GM21619 (cell line): ENCODE measurements around the gene CEP170B.
A peak's percentile ranks its signal among the peaks of the same experiment; 100 is the strongest.
"Not testable (repeated sequence)": the region's sequence is repeated elsewhere in the genome, so short reads cannot be mapped to it uniquely, and the experiment has no call there.

ENCODE experiments used
- ATAC-seq: cut with Tn5 transposase; IDR thresholded peaks from one replicate; pipeline ENCODE4 v1.9.1; 2021; ENCODE audit not compliant: unreplicated experiment

The CEP170B gene

DNA sequence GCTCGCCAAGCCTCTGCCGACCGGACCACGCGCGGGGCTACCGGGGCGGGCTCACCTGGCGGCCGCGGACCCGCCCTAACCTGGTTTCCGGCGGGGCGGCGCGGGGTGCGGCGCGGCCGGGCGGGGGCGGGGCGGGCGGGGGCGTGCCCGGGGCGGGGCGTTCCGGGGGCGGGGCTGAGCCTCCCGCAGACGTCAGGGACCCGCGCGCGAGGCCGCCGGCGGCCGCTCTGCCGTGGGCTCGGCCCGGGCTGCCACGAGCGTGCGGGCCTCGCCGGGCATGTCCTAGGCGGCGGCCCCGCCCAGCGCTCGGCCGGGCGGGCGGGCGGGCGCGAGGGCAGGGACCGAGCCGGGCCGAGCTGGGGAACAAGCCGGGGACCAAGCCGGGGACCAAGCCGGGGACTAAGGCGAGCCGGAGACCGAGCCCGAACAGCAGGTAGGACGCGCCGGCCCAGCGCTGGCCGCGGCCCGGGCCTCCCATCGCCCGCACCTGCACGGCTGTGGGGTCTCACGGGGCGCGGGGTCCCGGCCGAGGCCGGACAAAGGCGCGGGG is at the start of gene CEP170B:
TSS of gene CEP170B (plus strand) at position 188 of the 550 bp plus-strand sequence. CDS start 3,183 bp downstream, outside the sequence.
- ATAC-seq: no peak

- ATAC-seq: no peak
Measured at GRCh38 chr14:104816616-104816884, 48.5 kb upstream of the CEP170B start.

DNA sequence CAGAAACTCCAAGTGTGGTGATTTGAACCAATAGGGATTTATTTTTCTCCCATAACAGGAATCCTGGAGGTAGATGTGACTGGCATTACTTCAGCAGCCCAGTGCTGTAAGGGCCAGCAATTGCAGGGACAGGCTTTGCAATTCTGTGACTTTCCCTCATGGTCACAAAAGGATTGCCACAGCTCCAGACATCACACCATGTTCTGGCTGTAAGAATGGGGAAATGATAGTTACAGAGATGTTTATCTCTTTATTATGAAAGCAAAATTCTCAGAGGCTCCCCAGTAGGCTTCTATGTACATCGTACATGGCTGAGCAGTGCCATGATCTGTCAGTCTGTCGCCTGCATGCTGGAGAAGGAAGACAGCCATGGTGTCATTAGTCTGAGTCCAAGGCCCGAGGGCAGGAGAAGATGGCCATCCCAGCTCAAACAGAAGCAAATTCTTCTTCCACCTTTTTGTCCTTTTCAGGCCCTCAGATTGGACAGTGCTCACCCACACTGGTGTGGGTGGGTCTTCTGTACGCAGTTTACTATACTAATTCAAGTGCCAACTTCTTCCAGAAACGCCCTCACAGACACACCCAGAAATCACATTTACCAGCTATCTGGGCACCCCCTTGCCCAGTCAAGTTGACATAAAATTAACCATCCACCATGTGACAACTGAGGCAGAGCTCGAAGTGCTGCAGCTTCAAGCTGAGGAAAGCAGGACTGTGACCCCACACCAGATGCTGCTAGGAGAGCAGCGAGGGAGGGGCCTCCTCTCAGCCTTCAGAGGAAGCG is 46.9 kb upstream of the CEP170B start:
- ATAC-seq: no peak

DNA sequence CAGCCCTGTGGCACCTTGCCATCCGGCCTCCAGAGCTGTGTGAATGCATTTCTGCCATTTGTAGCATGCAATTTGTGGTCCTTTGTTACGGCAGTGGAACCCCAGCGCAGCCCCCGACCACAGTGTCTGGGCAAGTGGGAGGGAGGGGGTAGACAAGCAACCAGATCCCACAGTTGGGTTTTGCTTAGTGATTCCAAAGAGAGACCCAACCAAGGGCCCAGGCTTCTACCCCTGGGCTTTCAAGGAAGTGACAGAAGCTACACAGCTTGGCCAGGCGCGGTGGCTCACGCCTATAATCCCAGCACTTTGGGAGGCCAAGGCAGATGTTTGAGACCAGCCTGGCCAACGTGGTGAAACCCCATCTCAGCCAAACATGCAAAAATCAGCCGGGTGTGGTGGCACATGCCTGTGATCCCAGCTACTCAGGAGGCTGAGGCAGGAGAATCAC is 46.3 kb upstream of the CEP170B start:
- no peak for ATAC-seq

DNA sequence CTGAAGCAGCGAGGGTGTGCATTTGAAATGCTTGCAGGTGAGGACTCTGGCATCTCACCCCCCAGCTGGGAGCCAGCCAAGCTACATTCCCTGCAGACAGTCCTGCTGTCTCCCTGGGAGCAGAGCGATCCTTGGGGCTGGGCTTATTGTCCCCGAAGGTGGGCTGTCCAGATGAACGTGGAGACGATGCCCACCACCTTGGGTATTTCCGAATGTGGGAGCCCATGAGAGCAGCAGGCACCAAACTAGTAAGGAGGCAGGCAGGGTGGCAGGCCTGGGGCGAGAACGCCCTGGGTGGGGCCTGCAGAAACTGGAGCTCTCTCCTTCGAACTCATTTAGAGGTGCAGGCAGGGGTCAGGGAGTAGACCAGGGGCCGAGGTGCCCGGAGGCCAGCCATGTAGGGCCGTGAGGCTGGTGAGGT is 45.7 kb upstream of the CEP170B start:
- no peak for ATAC-seq

DNA sequence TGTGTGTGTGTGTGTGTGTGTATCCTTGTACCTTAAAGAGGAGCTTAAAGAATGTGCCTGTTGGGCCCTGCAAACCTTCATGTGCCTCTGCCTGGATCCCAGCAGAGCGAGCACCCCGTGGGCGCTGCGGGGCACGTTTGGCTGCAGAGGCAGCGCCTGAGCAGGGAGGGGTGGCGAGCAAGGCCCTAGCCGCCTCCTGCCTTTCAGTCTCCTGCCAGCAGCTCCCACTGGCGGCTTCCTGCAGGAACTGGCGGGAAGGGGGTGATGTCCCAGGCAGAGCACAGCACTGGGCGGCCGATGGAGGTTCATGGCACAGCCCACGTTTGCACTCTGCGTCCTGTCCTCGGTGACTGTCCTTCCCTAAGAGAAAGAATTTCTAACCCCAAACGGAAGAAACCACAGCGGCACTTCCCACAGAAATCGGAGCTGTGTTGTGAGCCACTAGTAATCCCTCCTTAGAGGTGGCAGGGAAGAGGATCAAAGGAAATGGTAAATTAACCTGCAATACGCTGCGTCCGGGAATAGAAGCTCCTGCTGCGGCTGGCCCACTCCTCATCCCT is 44.3 kb upstream of the CEP170B start:
- ATAC-seq: no peak

DNA sequence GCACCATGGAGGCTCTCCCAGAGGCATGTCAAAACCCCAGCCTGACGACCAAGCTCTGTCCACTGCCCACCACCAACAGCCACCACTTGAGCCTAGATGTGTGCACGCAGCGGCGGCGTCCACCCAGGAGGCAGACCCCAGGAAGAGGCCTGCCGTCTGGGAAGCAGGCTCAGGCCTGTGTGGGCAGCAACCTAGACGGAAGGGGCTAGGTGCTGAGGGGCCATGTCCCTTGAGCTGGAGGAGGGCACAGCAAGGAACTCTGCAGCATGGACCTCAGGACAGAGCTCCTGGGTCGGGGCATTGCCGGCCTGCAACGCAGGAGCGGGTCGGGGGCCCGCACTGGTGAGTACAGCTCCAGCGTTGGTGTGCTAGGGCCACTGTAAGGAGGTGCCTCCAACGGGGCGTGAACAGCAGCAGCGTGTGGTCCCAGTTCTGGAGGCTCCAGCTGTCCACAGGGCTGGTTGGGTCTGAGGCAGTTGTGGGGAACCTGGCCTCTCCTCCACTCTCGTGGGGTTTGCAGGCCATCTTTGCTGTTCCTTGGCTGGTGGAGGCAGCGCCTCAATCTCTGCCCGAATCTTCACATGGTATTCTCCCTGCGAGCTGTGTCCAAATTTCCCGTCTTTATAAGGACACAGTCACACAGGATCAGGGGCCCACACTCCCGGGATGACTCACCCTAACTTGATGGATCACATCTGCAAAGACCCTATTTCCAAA is 43.7 kb upstream of the CEP170B start:
- no peak for ATAC-seq

- no peak for ATAC-seq
Measured at GRCh38 chr14:104821971-104822608, 43.0 kb upstream of the CEP170B start.

- no peak for ATAC-seq
Measured at GRCh38 chr14:104822821-104823615, 42.0 kb upstream of the CEP170B start.

GRCh38 chr14:104824353-104824997 is 40.6 kb upstream of the CEP170B start:
- no peak for ATAC-seq

- ATAC-seq: peak; percentile 79
Measured at GRCh38 chr14:104826189-104826860, 38.7 kb upstream of the CEP170B start.

DNA sequence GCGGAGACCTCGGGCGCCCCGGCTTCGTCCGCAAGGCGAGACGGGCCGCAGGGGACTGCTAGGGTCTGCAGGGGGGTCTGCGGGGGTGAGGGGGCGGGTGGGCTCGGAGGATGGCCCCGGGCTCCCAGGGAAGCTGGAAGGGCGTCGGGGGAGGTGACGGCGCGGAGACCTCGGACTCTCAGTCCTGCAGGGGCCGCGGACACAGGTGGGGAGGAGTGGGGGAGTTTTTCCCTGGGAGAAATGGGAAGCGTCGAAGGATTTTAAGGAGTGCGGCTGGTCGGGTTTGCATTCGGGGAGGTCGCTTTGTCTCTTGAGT is 38.2 kb upstream of the CEP170B start:
- no peak for ATAC-seq

DNA sequence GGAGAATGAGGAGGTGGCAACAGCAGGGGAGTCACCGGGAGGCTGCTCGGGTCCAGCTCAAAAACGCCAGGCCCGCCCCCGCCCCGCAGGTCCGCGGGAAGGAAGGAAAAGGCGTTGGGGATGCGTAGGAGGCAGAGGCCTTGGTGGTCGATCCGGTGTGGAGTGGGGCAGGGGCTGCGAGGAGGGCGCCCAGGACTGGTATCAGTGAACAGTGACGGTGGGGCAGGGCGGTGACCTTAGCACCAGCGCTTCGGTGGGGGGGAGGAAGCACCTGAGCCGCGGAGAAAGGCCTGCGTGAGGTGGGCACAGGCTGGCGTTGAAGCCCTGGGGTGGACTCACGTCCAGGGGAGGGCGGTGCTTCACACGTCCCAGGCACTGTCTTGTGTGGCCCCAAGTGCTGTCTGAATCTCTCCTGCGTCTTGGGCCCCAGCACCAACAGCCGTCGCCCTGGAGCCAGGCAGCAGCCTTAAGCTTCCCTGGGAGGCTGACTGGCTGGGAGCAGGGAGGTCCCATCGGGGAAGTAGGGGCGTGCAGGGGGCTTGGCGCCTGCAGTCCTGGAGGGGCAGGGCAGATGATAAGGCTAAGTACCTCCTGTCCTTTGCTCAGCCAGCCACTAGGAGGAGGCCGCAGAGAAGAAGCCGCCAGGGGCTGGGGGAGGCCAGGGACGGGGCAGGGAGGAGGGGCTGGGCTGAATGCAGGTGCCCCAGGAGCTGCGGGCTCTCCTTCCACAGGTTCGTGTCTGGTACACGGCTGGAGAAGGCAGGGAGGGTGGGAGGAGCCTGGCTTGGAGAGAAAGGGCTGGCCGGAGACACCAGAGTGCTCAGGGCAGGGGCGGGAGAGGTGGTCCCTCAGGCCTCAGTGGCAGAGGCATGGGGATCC is 37.7 kb upstream of the CEP170B start:
- no peak for ATAC-seq

DNA sequence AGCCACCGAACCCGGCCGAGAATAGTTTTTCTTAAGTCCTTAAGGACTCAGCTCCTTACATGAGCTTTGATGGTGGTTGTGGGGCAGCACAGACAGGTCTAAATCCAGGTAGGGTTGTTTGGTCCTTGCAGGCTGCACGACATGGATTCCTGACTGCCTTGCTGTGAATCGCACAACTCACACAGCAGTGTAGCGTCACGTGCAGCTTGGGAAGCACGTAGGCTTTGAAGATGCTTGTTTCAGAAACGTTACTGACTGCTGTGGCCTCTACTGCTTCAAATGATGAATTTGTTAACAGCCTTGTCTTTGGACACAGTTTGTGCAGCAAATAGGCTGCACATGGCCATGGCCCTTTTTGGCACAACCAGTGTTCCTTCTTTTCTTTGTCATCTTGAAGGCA is 34.3 kb upstream of the CEP170B start:
- no peak for ATAC-seq

- ATAC-seq: not testable (repeated sequence)
Measured at GRCh38 chr14:104836171-104836935, 28.7 kb upstream of the CEP170B start.

- no peak for ATAC-seq
Measured at GRCh38 chr14:104841730-104842129, 23.3 kb upstream of the CEP170B start.

GRCh38 chr14:104843006-104843405 is 22.1 kb upstream of the CEP170B start:
- ATAC-seq: no peak
